Measurements from ENCODE around the gene IRF2BPL.

Gene IRF2BPL

GRCh38 chr14:77018785-77019184, 9.7 kb downstream of the IRF2BPL start:
- DNase-seq (ENCODE audit: low read depth): no peak
- no peak overlapping the region for H3K4me3 ChIP-seq (ENCODE audit: low read length)
- TF ChIP-seq, protein P1, sequence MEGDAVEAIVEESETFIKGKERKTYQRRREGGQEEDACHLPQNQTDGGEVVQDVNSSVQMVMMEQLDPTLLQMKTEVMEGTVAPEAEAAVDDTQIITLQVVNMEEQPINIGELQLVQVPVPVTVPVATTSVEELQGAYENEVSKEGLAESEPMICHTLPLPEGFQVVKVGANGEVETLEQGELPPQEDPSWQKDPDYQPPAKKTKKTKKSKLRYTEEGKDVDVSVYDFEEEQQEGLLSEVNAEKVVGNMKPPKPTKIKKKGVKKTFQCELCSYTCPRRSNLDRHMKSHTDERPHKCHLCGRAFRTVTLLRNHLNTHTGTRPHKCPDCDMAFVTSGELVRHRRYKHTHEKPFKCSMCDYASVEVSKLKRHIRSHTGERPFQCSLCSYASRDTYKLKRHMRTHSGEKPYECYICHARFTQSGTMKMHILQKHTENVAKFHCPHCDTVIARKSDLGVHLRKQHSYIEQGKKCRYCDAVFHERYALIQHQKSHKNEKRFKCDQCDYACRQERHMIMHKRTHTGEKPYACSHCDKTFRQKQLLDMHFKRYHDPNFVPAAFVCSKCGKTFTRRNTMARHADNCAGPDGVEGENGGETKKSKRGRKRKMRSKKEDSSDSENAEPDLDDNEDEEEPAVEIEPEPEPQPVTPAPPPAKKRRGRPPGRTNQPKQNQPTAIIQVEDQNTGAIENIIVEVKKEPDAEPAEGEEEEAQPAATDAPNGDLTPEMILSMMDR (IDR thresholded peaks at IDR 0.05; ENCODE audit: insufficient read depth, low read depth, low read length, missing control alignments): no peak

- no peak for DNase-seq (ENCODE audit: low read depth)
- TF ChIP-seq, protein P1 (IDR thresholded peaks at IDR 0.05; ENCODE audit: insufficient read depth, low read depth, low read length, missing control alignments): no peak
These were observed 10.8 kb downstream of the IRF2BPL start for GRCh38 chr14:77017666-77018065.

GRCh38 chr14:77014734-77015133, 13.8 kb downstream of the IRF2BPL start:
- TF ChIP-seq, protein P1 (IDR thresholded peaks at IDR 0.05; ENCODE audit: insufficient read depth, low read depth, low read length, missing control alignments): no peak
- H3K4me3 ChIP-seq (ENCODE audit: low read length): no peak overlapping the region
- DNase-seq (ENCODE audit: low read depth): no peak

More at GRCh38 chr14:77017666-77018065, 10.8 kb downstream of the IRF2BPL start:
- H3K4me3 ChIP-seq (ENCODE audit: low read length): no peak overlapping the region

GRCh38 chr14:77014004-77014604, 14.4 kb downstream of the IRF2BPL start:
- DNase-seq (ENCODE audit: low read depth): no peak
- TF ChIP-seq, protein P1 (IDR thresholded peaks at IDR 0.05; ENCODE audit: insufficient read depth, low read depth, low read length, missing control alignments): no peak
- no peak overlapping the region for H3K4me3 ChIP-seq (ENCODE audit: low read length)

DNA sequence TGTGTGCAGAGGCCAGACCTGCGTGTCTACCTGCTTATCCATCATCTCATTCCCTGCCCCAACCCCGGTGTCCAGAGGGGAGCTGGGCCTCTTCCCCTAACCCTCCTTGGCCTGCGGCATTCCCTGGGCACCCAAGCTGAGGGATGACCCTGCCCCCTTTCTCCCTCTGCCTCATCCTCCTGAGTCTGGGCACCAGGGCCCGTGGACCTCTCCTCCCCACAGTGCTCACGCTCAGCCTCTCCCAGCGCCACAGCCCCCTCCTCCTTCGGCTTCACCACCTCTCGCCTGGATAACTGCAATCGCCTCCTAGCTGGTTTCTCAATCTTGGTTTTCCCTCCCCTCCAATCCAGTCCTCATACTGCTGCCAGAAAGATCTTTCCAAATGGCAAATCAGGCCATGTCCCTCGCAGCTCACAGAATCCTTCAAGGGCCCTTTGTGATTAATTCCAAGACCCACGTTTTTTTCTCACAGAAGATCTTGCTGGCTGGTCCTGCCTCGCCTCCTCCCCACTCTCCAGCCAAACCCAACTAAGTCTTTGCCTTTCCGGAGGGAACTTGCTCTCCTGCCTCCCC, 16.2 kb downstream of the IRF2BPL start:
- TF ChIP-seq, protein P1 (IDR thresholded peaks at IDR 0.05; ENCODE audit: insufficient read depth, low read depth, low read length, missing control alignments): no peak
- DNase-seq (ENCODE audit: low read depth): no peak
- H3K4me3 ChIP-seq (ENCODE audit: low read length): no peak overlapping the region

- TF ChIP-seq, protein P1 (IDR thresholded peaks at IDR 0.05; ENCODE audit: insufficient read depth, low read depth, low read length, missing control alignments): no peak
- DNase-seq (ENCODE audit: low read depth): no peak
- H3K4me3 ChIP-seq (ENCODE audit: low read length): no peak overlapping the region
These were observed 17.3 kb downstream of the IRF2BPL start for GRCh38 chr14:77011245-77011644.

DNA sequence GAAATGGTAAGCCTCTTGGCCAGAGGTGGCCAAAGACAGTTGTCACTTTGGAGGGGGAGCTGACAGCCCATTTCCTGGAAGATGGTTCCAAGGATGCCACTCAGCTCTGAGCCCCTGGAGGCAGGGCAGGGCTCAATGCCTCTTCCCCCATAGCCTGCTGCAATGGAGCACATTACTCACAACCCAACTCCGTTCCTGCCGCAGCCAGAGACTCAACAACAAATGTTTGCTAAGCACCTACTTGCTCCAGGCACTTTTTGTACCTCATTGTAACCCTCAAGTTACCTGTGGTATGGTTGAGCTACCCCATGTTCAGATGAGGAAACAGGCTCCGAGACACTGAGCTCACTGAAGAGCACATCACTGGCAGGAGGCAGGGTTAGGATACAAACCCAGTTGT, 19.5 kb downstream of the IRF2BPL start:
- TF ChIP-seq, protein P1 (IDR thresholded peaks at IDR 0.05; ENCODE audit: insufficient read depth, low read depth, low read length, missing control alignments): no peak
- H3K4me3 ChIP-seq (ENCODE audit: low read length): no peak overlapping the region
- peak; percentile 94 for DNase-seq (ENCODE audit: low read depth)

Data from epithelial cell of esophagus (primary cell).